Left kidney (tissue), 2 donors: Measurements from ENCODE around the gene UTS2B. TPM values are rescaled to one million over a fixed set of nuclear protein-coding genes. Genes with fewer than 3 reads are reported as not detected.
"Not testable (repeated sequence)": the region's sequence is repeated elsewhere in the genome, so short reads cannot be mapped to it uniquely, and the experiment has no call there.

Source experiments
- DNase-seq: peaks from one replicate; pipeline ENCODE4 v3.0.0-alpha.2; 2013
- polyA plus RNA-seq: library from polyadenylated mRNA; unstranded; fragments of 120-200 nt; gene quantifications from one replicate; pipeline ENCODE4 v1.2.1, GENCODE V29; 2013; ENCODE audit not compliant: insufficient read length

The UTS2B gene
- polyA plus RNA-seq, 1 donor: 0.80 TPM

- no peak for DNase-seq
Measured at GRCh38 chr3:191280882-191281281, 49.4 kb downstream of the UTS2B start.

- DNase-seq: no peak
Measured at GRCh38 chr3:191280111-191280510, 50.2 kb downstream of the UTS2B start.

GRCh38 chr3:191275751-191276150 lies 54.6 kb downstream of the UTS2B start:
- DNase-seq: no peak

- DNase-seq: not testable (repeated sequence)
Measured at GRCh38 chr3:191275244-191275643, 55.1 kb downstream of the UTS2B start.

GRCh38 chr3:191269289-191270085 lies 60.8 kb downstream of the UTS2B start:
- DNase-seq: no peak

- DNase-seq: no peak
Measured at GRCh38 chr3:191268737-191269136, 61.6 kb downstream of the UTS2B start.

- no peak for DNase-seq
Measured at GRCh38 chr3:191263850-191264249, 66.5 kb downstream of the UTS2B start.

GRCh38 chr3:191263365-191263764 lies 67.0 kb downstream of the UTS2B start:
- DNase-seq: no peak

GRCh38 chr3:191262650-191263049 lies 67.7 kb downstream of the UTS2B start:
- no peak for DNase-seq

- no peak for DNase-seq
Measured at GRCh38 chr3:191261304-191261638, 69.1 kb downstream of the UTS2B start.

GRCh38 chr3:191260431-191261303 lies 69.7 kb downstream of the UTS2B start:
- no peak for DNase-seq

- DNase-seq: no peak
Measured at GRCh38 chr3:191259486-191259885, 70.8 kb downstream of the UTS2B start.

GRCh38 chr3:191257286-191257685 lies 73.0 kb downstream of the UTS2B start:
- no peak for DNase-seq

GRCh38 chr3:191256405-191256804 lies 73.9 kb downstream of the UTS2B start:
- no peak for DNase-seq

- no peak for DNase-seq
Measured at GRCh38 chr3:191255156-191255555, 75.2 kb downstream of the UTS2B start.

- no peak for DNase-seq
Measured at GRCh38 chr3:191254098-191254873, 76.0 kb downstream of the UTS2B start.

GRCh38 chr3:191253089-191253799 lies 77.1 kb downstream of the UTS2B start:
- DNase-seq: no peak

GRCh38 chr3:191246630-191247029 lies 83.7 kb downstream of the UTS2B start:
- no peak for DNase-seq

- DNase-seq: not testable (repeated sequence)
Measured at GRCh38 chr3:191246034-191246433, 84.3 kb downstream of the UTS2B start.

- no peak for DNase-seq
Measured at GRCh38 chr3:191244242-191244867, 86.0 kb downstream of the UTS2B start.

GRCh38 chr3:191240486-191240885 lies 89.8 kb downstream of the UTS2B start:
- DNase-seq: no peak
